Measurements from ENCODE around the gene TXNL4A.

Gene TXNL4A

GRCh38 chr18:80022613-80023012, 34.2 kb upstream of the TXNL4A start (continued):
- TF ChIP-seq ZBTB44 (tag by site-specific recombination; IDR thresholded peaks at IDR 0.05) (no peak), ZNF239 (tag by site-specific recombination; IDR thresholded peaks at IDR 0.05) (no peak), ZBTB21 (tag by site-specific recombination; IDR thresholded peaks at IDR 0.05) (no peak), ZNF510 (tag by site-specific recombination; IDR thresholded peaks at IDR 0.05; ENCODE audit: insufficient replicate concordance) (no peak), ZNF768 (tag by site-specific recombination; IDR thresholded peaks at IDR 0.05) (no peak), ZNF654 (tag by site-specific recombination; IDR thresholded peaks at IDR 0.05; ENCODE audit: low read depth) (0 out of 2 replicates have a peak, but pooled peaks have one; percentile 11), ZNF645 (tag by site-specific recombination; IDR thresholded peaks at IDR 0.05) (no peak), ZNF404 (tag by site-specific recombination; IDR thresholded peaks at IDR 0.05) (0 out of 2 replicates have a peak, but pooled peaks have one; percentile 65), ZBTB17 (tag by site-specific recombination; IDR thresholded peaks at IDR 0.05) (no peak), ZNF518A (tag by site-specific recombination; conservative IDR thresholded peaks at IDR 0.05; ENCODE audit: low read depth) (peak; percentile 73), ZNF664 (tag by site-specific recombination; IDR thresholded peaks at IDR 0.05) (no peak), ZBTB7A (tag by site-specific recombination; IDR thresholded peaks at IDR 0.05; ENCODE audit: low read depth) (no peak), ZNF514 (tag by site-specific recombination; IDR thresholded peaks at IDR 0.05) (no peak), ZNF354C (tag by site-specific recombination; IDR thresholded peaks at IDR 0.05; ENCODE audit: borderline replicate concordance, low read depth) (no peak), ZNF501 (tag by site-specific recombination; IDR thresholded peaks at IDR 0.05) (no peak; the same call in 1 of the 2 replicates), ZNF660 (tag by site-specific recombination; IDR thresholded peaks at IDR 0.05) (0 out of 2 replicates have a peak, but pooled peaks have one; percentile 12), AEBP2 (tag by site-specific recombination; IDR thresholded peaks at IDR 0.05; ENCODE audit: borderline replicate concordance) (no peak), BCL6B (tag by site-specific recombination; IDR thresholded peaks at IDR 0.05) (no peak), ZNF596 (tag by site-specific recombination; IDR thresholded peaks at IDR 0.05) (no peak), ZNF274 (IDR thresholded peaks at IDR 0.05; ENCODE audit: low read length) (no peak), ZNF274 (tag by site-specific recombination; IDR thresholded peaks at IDR 0.05; ENCODE audit: borderline replicate concordance) (no peak), ZIC2 (tag by site-specific recombination; IDR thresholded peaks at IDR 0.05) (no peak), PRDM10 (tag by site-specific recombination; IDR thresholded peaks at IDR 0.05) (no peak), ZNF571 (tag by site-specific recombination; IDR thresholded peaks at IDR 0.05) (no peak), ZNF600 (tag by site-specific recombination; IDR thresholded peaks at IDR 0.05) (no peak), ZEB2 (tag by site-specific recombination; IDR thresholded peaks at IDR 0.05) (no peak)

Data from HEK293 (cell line).